K562 (cell line): ENCODE measurements around the gene NR6A1. TPM values are rescaled to one million over a fixed set of nuclear protein-coding genes. Genes with fewer than 3 reads are reported as not detected.
A peak's percentile ranks its signal among the peaks of the same experiment; 100 is the strongest.

Experiments
- ATAC-seq: fragments of 200-7000 bp; cut with Tn5 transposase; 3 replicates; pipeline ENCODE4 v1.9.1; 2020; ENCODE audit warnings: moderate library complexity
- BruUV-seq: library from RNA; stranded (reverse); fragments of 400-500 nt; replicated peaks from 2 replicates; lab custom pipeline; 2021; lab: Mats Ljungman, UMichigan
- CTCF ChIA-PET: fragments of 300-600 bp; formaldehyde crosslinking; extraction: SDS; loops from one replicate; lab custom pipeline; 2021; ENCODE audit warnings: low intra/inter-chr PET ratio; lab: Yijun Ruan, JAX
- POLR2A ChIA-PET: fragments of 300-600, 350-650 bp; sonication (Branson Sonifier 250); formaldehyde crosslinking; extraction: SDS; loops from one replicate; lab custom pipeline; 2021; ENCODE audit warnings: antibody characterized with exemption, inconsistent platforms; lab: Yijun Ruan, JAX
- DNase-seq, 4 experiments: peaks; one replicate each; pipeline versions ENCODE4 v3.0.0 to v3.0.0-alpha.2; 2011 to 2018; ENCODE audit warnings: low spot score in 3 of 4, mixed read lengths in 3 of 4; ENCODE audit errors: extremely low read depth in 1 of 4
- FAIRE-seq: peaks from 2 replicates; lab custom pipeline; 2011; peaks lifted over from hg19 to GRCh38; lab: Jason Lieb, UNC
- H2AFZ ChIP-seq: 2 replicates; pipeline ENCODE4 v1.6.0; 2011; ENCODE audit warnings: low read depth, low read length, control low read depth, inconsistent platforms
- H3K27ac ChIP-seq: fragments of 200-600 bp; 3 replicates; pipeline ENCODE4 v1.8.0; 2011; ENCODE audit warnings: low read depth, mild to moderate bottlenecking, control low read depth, inconsistent platforms, low read length, moderate library complexity, mixed read lengths; ENCODE audit errors: extremely low read depth
- H3K27me3 ChIP-seq, 2 experiments: fragments of 300-600 bp in 1 of 2; 2 replicates in 1 of 2; 3 replicates in 1 of 2; pipeline versions ENCODE4 v1.6.0 to v1.8.0; 2011; ENCODE audit warnings: inconsistent platforms in 2 of 2, low read length in 2 of 2, mild to moderate bottlenecking in 1 of 2, mixed read lengths in 1 of 2, moderate library complexity in 1 of 2; ENCODE audit not compliant: control insufficient read depth in 2 of 2, insufficient read depth in 2 of 2
- H3K36me3 ChIP-seq: fragments of 300-600 bp; 3 replicates; pipeline ENCODE4 v1.8.0; 2011; ENCODE audit warnings: mild to moderate bottlenecking, low read length, inconsistent platforms; ENCODE audit not compliant: control insufficient read depth, insufficient read depth
- H3K4me1 ChIP-seq, 2 experiments: fragments of 200-600 bp in 1 of 2; replicated peaks in 1 of 2; 2 replicates in 1 of 2; 3 replicates in 1 of 2; pipeline versions ENCODE4 v1.5.1 to v1.8.0; 2011; ENCODE audit warnings: inconsistent platforms in 2 of 2, low read length in 2 of 2, mild to moderate bottlenecking in 1 of 2, mixed read lengths in 1 of 2, moderate library complexity in 1 of 2; ENCODE audit not compliant: control insufficient read depth in 2 of 2, insufficient read depth in 2 of 2
- H3K4me2 ChIP-seq: 2 replicates; pipeline ENCODE4 v1.6.1; 2011; ENCODE audit warnings: low read length, control low read depth, inconsistent platforms, mixed read lengths; ENCODE audit not compliant: insufficient read depth
- H3K4me3 ChIP-seq: fragments of 200-600 bp; sonication (generic), shearing (Covaris generic); 2 replicates; pipeline ENCODE4 v1.5.1; 2016; ENCODE audit warnings: control low read depth, inconsistent platforms
- H3K79me2 ChIP-seq: fragments of 200-600 bp; 3 replicates; pipeline ENCODE4 v1.8.0; 2011; ENCODE audit warnings: low read length, inconsistent platforms; ENCODE audit not compliant: control insufficient read depth, insufficient read depth
- H3K9ac ChIP-seq, 2 experiments: 2 replicates each; pipeline versions ENCODE4 v1.6.0 to v1.6.1; 2011; ENCODE audit warnings: low read depth in 2 of 2, low read length in 2 of 2, control low read depth in 1 of 2, inconsistent platforms in 1 of 2, mild to moderate bottlenecking in 1 of 2, mixed read lengths in 1 of 2; ENCODE audit not compliant: insufficient read depth in 1 of 2
- H3K9me1 ChIP-seq: one replicate; pipeline ENCODE4 v1.6.0; 2011; ENCODE audit warnings: inconsistent platforms, mild to moderate bottlenecking, low read length, moderate library complexity; ENCODE audit not compliant: control insufficient read depth, insufficient read depth
- H3K9me3 ChIP-seq: replicated peaks from 2 replicates; pipeline ENCODE4 v1.5.1; 2011; ENCODE audit warnings: low read depth, low read length, inconsistent platforms; ENCODE audit not compliant: control insufficient read depth, insufficient read depth
- H4K20me1 ChIP-seq: replicated peaks from 2 replicates; pipeline ENCODE4 v1.6.1; 2011; ENCODE audit warnings: low read length, inconsistent platforms, mixed read lengths; ENCODE audit not compliant: control insufficient read depth, insufficient read depth
- GATA2 ChIP-seq: sonication (generic); formaldehyde crosslinking; IDR thresholded peaks from 2 replicates; pipeline ENCODE4 v1.4.0; 2020; ENCODE audit warnings: mild to moderate bottlenecking, missing genetic modification reagents
- KAT2B ChIP-seq: IDR thresholded peaks from one replicate; pipeline ENCODE4 v1.6.1; 2012; ENCODE audit warnings: low read depth, mild to moderate bottlenecking, control low read depth, inconsistent platforms, low read length, moderate library complexity
- MXI1 ChIP-seq: IDR thresholded peaks from 2 replicates; pipeline ENCODE4 v1.6.1; 2011; ENCODE audit warnings: low read depth, mild to moderate bottlenecking, improper control_type of control experiment, low read length
- SIRT6 ChIP-seq: IDR thresholded peaks from one replicate; pipeline ENCODE4 v1.6.1; 2012; ENCODE audit warnings: low read depth, mild to moderate bottlenecking, control low read depth, inconsistent platforms, low read length, moderate library complexity
- ZBTB40 ChIP-seq, 2 experiments: fragments of 450-650 bp in 1 of 2; sonication (generic) in 1 of 2; formaldehyde crosslinking in 1 of 2; IDR thresholded peaks; 2 replicates each; pipeline versions ENCODE4 v1.7.1 to v1.9.0; 2016 to 2022; ENCODE audit warnings: inconsistent platforms in 1 of 2, mild to moderate bottlenecking in 1 of 2, missing genetic modification reagents in 1 of 2
- ZFP30 ChIP-seq: fragments of 250-450 bp; sonication (Bioruptor Pico); IDR thresholded peaks from 2 replicates; pipeline ENCODE4 v1.8.0; 2022; ENCODE audit warnings: moderate library complexity, mild to moderate bottlenecking, inconsistent platforms, borderline replicate concordance
- WGBS: fragments of 100-300 bp; shearing (Covaris generic); methylation state at CpG from one replicate; pipeline ENCODE4 v1.1.6; 2016; ENCODE audit warnings: low coverage, mixed read lengths; ENCODE audit not compliant: insufficient coverage; ENCODE audit errors: missing lambda C conversion rate; 5-methylcytosine and 5-hydroxymethylcytosine counted together
- in situ Hi-C: fragments of 300-500 bp; cut with MboI; formaldehyde crosslinking; loops from 4 replicates; pipeline ENCODE4 v1.15.0; 2018; ENCODE audit warnings: inconsistent platforms, mixed read lengths
- intact Hi-C: fragments of 100-400 bp; cut with micrococcal nuclease; formaldehyde crosslinking; loops from 2 replicates; pipeline ENCODE4 v1.14.2; 2022
- polyA plus RNA-seq, 8 experiments: library from polyadenylated mRNA; depleted of rRNA in 4 of 8; stranded (reverse) in 5 of 8; unstranded in 3 of 8; fragments of >200 nt; fragmentation: Nextera tagmentation in 2 of 8; fragmentation: Illumina TruSeq in 1 of 8; extraction: Ambion mirVana in 2 of 8; extraction: Trizol in 1 of 8; gene quantifications; 2 replicates each; pipeline versions ENCODE4 v1.2.1 to v1.2.3, GENCODE V29; 2011 to 2014; ENCODE audit warnings: inconsistent platforms in 1 of 8, missing spikeins in 1 of 8
- total RNA-seq, 7 experiments: library from RNA; depleted of rRNA in 6 of 7; stranded (reverse); fragments of >200 nt in 6 of 7; fragmentation: Illumina TruSeq in 2 of 7; extraction: Trizol in 2 of 7; gene quantifications; 2 replicates each; pipeline versions ENCODE4 v1.2.1 to v1.2.3, GENCODE V29; 2011 to 2021; ENCODE audit warnings: low replicate concordance in 1 of 7
- TF ChIP-seq, protein P1 (sequence below): conservative IDR thresholded peaks from 2 replicates; pipeline ENCODE4 v1.6.1; 2011; ENCODE audit warnings: low read depth, mild to moderate bottlenecking, low read length; ENCODE audit not compliant: control insufficient read depth
- TF ChIP-seq, protein P2 (sequence below): fragments of 250-450 bp; sonication (Bioruptor Pico); IDR thresholded peaks from 2 replicates; pipeline ENCODE4 v1.8.0; 2021; ENCODE audit warnings: mild to moderate bottlenecking, moderate library complexity

Gene NR6A1
- total and polyA plus RNA-seq, 9 of the 15 experiments (the other 6 are each of a cell fraction or from before 2014, with no cell fraction given): 9.7 to 55.4 (median 28.3) TPM

GRCh38 chr9:124764774-124765438 lies 6.2 kb downstream of the NR6A1 start:
- ATAC-seq (peak; percentile 69), DNase-seq (peak in 3 of 4 experiments; percentile 25 to 55 (median 51)), FAIRE-seq (peak; percentile 84)
- BruUV-seq: no TSS peak
- peaks cover 6% of the 10 kb centered on the region; the same call in 1 of the 2 replicates for H4K20me1 ChIP-seq
- peaks cover 96% of the 10 kb centered on the region for H3K79me2 ChIP-seq
- H3K27ac ChIP-seq: no peak overlapping the region
- no peak overlapping the region for H3K9ac ChIP-seq
- no peaks in the 10 kb centered on the region for H3K9me1 ChIP-seq
- H3K36me3 ChIP-seq: 0 out of 3 replicates have a peak, but pooled peaks cover 2% of the 10 kb centered on the region
- H3K4me3 ChIP-seq: no peak overlapping the region
- no peak overlapping the region for H2AFZ ChIP-seq
- H3K27me3 ChIP-seq: no peaks in the 10 kb centered on the region
- H3K4me1 ChIP-seq: peaks cover 2 to 31% of the 10 kb centered on the region in 2 experiments
- ChIA-PET POLR2A (interaction anchor here (0.6 to 1.3 kb wide), 8 partner anchors 14 to 97 kb away, joined by 3 to 6 read pairs (median 4); partner anchors contain the start of gene ARPC5L), CTCF (interaction anchor here (0.5 to 3.0 kb wide), 2 partner anchors 53 to 251 kb away, joined by 3 to 22 read pairs; no protein-coding TSS in a partner anchor)
- 20% methylated on average over 6 of the region's 6 CpGs for WGBS
- no peak overlapping the region for H3K4me2 ChIP-seq
- in situ Hi-C loops (loop anchor here (5.0 kb wide), 2 partner anchors 48 to 153 kb away; no protein-coding TSS in a partner anchor), intact Hi-C loops (loop anchor here (2.0 kb wide), 1 partner anchor 52 kb away; no protein-coding TSS in a partner anchor)
- no peaks in the 10 kb centered on the region for H3K9me3 ChIP-seq
- no peak for TF ChIP-seq GATA2 (CRISPR knock-in tag)
- TF ChIP-seq ZFP30 (CRISPR knock-in tag): no peak
- no peak for TF ChIP-seq MXI1
- TF ChIP-seq SIRT6: no peak
- TF ChIP-seq, protein P1, sequence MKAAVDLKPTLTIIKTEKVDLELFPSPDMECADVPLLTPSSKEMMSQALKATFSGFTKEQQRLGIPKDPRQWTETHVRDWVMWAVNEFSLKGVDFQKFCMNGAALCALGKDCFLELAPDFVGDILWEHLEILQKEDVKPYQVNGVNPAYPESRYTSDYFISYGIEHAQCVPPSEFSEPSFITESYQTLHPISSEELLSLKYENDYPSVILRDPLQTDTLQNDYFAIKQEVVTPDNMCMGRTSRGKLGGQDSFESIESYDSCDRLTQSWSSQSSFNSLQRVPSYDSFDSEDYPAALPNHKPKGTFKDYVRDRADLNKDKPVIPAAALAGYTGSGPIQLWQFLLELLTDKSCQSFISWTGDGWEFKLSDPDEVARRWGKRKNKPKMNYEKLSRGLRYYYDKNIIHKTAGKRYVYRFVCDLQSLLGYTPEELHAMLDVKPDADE: no peak
- TF ChIP-seq, protein P2, sequence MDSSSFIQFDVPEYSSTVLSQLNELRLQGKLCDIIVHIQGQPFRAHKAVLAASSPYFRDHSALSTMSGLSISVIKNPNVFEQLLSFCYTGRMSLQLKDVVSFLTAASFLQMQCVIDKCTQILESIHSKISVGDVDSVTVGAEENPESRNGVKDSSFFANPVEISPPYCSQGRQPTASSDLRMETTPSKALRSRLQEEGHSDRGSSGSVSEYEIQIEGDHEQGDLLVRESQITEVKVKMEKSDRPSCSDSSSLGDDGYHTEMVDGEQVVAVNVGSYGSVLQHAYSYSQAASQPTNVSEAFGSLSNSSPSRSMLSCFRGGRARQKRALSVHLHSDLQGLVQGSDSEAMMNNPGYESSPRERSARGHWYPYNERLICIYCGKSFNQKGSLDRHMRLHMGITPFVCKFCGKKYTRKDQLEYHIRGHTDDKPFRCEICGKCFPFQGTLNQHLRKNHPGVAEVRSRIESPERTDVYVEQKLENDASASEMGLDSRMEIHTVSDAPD (CRISPR knock-in tag): no peak
- no peak for TF ChIP-seq KAT2B
- peak; percentile 78 for TF ChIP-seq ZBTB40 (IDR thresholded peaks at IDR 0.05)
- TF ChIP-seq ZBTB40 (CRISPR knock-in tag; IDR thresholded peaks at IDR 0.05): no peak
